Measurements from ENCODE around the gene FANCC. TPM values are rescaled to one million over a fixed set of nuclear protein-coding genes. Genes with fewer than 3 reads are reported as not detected.

The FANCC gene
- total RNA-seq, 1 experiment from 2014 or later, result 23.6 TPM

DNA sequence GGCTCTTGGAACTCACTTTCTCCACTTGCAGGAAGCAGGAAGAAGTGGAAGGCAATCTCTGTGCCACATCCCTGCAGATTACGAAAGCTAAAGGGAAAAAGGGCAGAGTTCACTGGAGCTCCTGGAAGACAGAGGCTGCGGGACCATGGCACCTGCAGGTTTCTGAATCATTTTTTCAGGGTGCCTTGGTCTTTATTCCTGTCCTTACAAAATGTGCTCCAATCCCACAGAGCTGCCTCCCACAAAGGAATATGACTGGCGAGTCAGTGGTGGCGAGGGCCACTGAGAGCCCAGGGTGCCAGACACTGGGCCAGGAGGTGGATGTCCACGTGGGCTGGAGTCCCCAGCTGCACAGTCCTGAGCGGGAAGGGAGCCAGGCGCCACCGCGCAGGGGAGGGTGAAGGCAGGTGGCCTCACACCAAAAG is 183.0 kb downstream of the FANCC start:
- in situ Hi-C loops (cut with HindIII; ENCODE audit: low sequenced_read_pairs), result no loop called here
- no peak for DNase-seq (ENCODE audit: low spot score)

DNA sequence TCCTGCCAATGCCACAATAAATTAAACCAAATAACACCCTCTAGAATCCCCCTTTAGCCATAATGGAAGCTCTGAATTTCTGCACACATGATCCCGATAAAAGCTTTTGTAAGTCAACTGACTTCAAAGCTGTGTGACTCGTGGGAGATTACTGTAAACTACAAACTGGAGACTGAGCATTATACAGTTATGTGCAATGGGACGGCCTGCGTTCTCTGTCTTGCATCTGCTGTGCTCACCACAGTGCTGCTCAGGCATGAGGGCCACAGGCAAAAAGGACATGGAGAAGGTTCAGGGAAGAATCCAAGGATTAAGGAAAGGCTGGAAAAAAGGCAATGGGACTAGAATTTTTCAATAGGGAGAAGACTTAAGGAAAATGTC is 184.2 kb downstream of the FANCC start:
- DNase-seq (ENCODE audit: low spot score), result no peak
- in situ Hi-C loops (cut with HindIII; ENCODE audit: low sequenced_read_pairs), result no loop called here

DNA sequence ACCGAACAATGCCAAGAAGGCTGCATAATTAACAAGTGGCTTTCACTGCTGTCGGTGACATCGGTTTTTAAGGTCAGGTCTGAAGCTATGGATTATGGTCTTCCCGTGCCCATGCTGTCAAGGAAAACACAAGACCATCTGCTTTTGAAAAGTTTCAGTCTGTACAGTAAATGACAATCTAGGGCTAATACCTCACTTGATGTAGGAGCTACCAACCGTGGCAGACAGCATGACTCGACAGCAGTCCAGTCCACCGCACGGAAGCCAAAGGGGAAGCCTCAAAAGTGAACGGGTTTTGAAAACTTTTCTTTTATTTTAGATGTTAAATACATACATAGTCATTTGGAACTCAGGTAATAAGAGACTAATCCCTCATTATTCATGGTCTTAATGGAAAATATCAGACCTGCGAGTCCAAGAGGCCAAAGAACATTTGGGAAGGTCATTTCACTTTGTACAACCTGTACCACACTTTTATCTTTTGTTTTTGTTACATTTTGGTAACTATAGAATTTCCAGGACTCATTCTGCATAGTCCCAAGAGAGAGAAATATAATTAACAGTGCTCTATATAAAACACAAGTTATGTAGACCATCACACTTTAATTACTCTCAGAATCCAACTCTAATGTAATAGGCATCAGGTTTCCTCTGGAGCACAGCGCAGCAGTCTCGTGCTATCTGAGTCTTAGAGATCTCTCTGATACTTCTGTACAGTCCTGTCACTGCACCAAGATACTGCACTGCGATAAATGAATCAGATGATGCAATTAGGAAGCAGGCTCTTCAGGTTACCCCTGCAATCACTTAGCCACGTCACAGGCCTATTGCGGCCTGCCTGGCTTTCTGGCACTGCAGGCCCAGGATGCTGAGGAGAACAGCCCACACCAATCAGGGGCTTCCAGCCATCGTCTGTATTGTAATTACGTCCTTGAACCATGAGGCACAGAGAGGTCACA is 184.9 kb downstream of the FANCC start:
- DNase-seq (ENCODE audit: low spot score), result no peak
- in situ Hi-C loops (cut with HindIII; ENCODE audit: low sequenced_read_pairs), result no loop called here

DNA sequence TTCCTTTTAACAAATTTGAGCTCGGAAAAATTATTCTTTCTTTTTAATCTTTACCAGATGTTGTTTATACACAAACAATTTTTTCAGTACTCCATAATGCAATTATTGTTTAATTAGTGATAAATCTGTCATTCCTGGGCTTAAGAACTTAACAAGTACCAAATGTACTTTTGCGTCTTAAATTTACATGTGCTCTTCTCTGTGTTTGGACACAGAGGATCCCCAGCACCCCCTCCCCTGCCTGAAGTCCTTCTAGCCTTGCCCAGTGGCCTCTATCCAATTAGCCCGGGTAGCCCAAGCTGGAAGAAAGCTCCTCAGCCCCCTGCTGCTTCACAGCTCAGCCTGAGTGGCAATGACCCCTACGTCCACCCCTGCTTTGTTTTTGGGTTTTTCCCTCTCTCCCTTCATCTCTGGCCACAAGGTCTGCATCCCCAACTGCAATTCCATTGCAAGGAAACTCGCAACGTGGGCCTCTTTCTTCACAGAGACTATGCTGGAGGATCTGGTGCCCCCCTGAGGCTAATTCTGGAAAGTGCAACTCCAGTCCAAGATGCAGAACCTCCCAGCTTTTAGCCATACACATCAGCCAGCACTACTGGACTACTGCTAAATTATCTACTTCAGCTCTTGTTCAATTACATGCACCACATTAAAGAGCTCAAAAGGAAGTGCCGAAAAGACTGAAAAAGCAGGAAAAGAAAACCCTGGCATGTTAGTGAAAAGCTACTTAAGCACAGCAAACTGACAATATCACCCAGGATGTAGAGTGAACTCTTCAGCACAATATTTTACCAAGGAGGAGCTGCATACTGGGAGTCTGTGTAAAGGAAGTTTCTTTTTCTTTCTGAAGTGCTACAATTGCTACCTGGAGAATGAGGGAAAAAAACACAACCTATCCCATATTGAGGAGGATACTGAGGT is 186.2 kb downstream of the FANCC start:
- in situ Hi-C loops (cut with HindIII; ENCODE audit: low sequenced_read_pairs), result no loop called here
- peak; percentile 80 for DNase-seq (ENCODE audit: low spot score)

DNA sequence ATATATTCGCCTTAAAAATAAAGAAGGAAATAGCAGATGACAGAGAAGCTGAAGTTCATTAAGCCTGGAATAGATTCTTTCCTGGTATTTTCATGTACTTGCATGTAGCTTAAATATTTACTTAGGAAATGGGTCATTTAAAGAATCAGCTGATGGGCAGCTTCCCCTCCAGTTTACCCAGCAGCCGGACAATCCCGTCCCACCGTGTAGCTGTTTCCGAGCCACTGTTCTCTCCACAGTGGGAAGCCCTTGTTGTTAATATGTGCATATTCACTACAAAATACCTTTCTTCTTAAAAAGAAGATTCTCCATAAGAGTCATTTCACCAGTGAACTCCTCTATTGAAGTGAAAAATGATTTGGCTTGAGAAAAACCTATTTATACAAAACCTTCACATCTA is 187.0 kb downstream of the FANCC start:
- no peak for DNase-seq (ENCODE audit: low spot score)
- in situ Hi-C loops (cut with HindIII; ENCODE audit: low sequenced_read_pairs), result no loop called here

DNA sequence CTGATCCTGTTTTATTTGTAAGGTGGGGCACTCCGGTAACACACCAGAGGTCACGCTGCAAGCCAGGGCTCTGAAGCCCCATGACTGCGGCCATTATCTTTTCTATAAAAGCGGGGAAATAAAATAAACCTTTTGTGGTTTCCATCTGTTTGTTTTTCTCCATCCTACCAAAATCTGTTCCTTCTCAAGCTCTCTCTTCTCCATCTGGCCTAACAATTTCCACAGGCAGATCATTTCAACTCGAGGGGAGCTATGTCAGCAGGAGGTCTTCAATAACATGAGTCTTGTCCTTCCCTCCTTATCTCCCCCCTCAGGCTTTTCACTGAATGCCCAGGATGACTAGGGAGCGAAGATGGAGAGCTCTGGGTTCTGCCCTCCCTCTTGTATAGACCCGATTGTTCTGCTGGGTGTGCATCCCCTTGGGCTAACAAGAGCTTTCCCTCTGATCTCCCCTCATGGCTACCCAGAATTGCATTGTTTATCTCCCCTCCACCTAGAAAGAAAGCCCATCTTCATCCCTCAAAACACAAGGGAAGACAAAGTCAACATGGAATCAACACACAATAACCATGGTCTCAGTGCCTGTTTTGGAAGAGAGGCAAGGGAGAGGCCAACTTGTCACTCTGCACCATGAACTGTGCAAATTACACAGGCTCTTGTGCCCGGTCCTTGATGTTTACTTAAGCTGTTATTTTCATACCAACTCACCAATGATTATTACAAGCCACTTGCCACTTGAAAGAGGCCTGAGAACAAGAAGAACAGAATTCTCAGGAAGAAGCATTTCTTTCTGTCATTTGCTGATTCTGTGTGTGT is 187.8 kb downstream of the FANCC start:
- in situ Hi-C loops (cut with HindIII; ENCODE audit: low sequenced_read_pairs), result no loop called here
- no peak for DNase-seq (ENCODE audit: low spot score)

DNA sequence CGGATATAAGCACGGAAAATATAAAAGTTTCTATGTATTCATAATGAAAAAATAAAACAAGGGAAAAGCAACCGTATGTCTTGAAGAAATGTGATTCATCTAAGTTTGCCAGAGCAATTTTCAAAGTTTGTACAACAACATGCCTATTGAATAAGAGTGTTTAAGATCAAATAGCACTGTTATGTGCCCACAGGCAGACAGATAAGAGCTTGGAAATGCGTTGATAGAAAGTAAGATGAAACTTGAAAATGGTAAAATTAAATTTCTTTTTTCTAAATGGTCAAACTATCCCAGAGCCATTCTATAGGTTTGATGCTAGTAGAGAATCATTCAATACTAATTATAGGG is 189.4 kb downstream of the FANCC start:
- in situ Hi-C loops (cut with HindIII; ENCODE audit: low sequenced_read_pairs), result no loop called here
- DNase-seq (ENCODE audit: low spot score), result no peak

DNA sequence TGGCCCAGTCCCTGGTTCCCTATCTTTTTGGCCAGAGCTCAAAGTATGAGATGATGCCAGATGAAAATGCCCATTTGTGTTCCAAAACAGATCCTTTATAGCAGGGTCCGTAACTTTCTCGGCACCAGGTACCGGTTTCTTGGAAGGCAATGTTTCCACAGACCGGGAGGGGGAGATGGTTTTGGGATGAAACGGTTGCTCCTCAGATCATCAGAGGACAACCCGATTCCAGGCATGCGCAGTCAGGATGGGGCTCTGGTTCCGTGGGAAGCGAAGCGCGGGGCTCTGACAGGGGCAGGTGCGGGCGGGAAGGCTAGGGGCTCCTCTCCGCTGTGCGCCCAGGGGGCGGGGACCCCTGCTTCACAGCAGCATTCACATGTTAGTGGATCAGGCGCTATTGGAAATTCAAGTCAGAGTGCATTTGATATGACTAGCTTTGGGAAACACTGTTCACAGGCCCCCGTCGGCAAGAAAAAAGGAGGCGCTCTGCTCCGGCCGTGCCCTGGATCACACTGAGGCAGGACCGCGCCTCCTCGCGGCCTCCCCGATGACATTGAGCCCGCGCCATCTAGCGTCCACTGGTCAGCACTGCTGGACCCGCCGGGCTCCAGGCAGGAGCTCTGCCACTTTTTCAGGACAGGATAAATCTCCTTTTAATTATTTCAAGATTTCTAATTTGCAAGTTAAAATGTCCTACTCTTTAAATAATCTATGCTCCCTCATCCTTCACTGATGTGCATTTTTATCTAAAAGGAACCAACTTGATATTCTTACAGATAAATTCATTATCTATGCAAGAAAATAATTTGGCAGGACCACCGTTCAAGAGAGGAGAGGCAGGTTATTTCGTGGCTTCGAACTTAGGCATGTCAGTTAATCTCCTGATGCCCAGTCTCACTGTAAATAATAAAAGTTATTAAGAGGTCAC is 190.0 kb downstream of the FANCC start:
- in situ Hi-C loops (cut with HindIII; ENCODE audit: low sequenced_read_pairs), result no loop called here
- peak; percentile 89 for DNase-seq (ENCODE audit: low spot score)

DNA sequence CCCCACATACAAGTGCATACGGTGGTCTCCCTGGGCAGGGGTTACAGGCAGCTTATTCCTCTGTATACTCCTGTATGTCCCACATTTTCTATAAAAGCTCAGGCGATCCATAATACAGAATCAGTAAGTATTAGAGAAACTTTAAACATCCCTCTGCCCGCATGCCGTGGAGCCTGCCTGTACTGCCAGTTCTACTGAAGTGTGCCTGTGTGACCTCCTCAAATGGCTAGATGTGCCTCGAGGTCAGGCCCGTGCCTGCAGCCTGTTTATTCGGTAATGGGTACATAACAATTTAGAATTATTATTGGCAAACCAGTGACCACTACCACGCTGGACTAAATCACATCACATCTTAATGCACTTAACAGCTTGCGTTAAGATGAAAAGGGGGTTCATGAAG is 190.8 kb downstream of the FANCC start:
- in situ Hi-C loops (cut with HindIII; ENCODE audit: low sequenced_read_pairs), result no loop called here
- no peak for DNase-seq (ENCODE audit: low spot score)

DNA sequence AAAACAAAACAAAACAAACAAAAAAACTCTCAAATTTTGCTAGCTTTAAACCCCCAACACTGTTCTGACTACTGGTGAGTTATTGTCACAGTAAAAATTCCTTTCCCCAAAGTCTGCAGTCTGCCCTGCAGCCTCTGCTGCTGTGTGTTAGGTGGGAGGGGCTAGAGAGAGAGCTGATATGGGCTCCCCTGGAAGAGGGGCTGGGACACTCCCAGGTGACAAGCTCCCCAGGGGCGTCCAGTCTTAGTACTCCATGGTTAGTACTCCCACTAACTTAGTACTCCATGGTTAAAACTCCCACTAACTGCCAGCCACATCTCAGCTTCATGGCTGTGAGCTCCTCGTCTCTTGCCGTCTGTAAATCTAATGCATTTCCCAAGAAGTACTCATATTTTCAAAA is 191.9 kb downstream of the FANCC start:
- no peak for DNase-seq (ENCODE audit: low spot score)
- in situ Hi-C loops (cut with HindIII; ENCODE audit: low sequenced_read_pairs), result no loop called here

DNA sequence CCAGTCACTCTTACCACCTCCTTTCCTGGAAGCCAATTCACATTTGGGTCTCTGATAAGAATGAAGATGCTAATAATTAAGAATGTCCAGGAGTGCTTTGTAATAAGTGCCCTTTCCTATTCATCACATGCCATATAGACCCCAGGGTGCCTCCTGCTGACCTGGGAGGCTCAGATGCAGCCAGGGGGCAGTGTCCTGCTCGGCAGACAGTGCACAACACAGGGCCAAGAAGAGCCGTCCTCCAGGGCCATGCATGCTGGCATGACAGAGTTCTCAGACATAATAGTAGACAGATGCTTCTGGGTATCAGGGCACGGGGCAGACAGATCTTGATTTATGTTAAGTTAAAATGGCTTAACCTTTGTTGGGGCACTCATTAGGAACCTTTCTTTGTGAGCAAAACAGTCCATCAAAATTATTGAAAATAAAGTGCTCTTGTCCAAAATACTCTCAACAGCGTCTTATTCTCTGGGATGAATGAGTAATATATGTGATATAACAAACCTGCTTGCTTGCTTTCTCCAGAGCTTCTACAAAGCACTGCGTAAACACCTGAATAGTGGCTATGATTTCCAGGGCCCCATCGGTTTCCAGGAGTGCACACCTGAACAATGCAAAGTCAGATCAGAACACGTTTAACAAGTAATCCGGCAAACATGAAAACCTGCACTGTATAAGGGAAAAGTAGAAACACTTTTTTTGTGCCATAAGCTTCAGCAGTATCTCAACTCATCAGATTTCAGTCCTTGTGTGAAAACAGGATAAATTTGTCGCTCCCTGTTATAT is 192.7 kb downstream of the FANCC start:
- DNase-seq (ENCODE audit: low spot score), result no peak

DNA sequence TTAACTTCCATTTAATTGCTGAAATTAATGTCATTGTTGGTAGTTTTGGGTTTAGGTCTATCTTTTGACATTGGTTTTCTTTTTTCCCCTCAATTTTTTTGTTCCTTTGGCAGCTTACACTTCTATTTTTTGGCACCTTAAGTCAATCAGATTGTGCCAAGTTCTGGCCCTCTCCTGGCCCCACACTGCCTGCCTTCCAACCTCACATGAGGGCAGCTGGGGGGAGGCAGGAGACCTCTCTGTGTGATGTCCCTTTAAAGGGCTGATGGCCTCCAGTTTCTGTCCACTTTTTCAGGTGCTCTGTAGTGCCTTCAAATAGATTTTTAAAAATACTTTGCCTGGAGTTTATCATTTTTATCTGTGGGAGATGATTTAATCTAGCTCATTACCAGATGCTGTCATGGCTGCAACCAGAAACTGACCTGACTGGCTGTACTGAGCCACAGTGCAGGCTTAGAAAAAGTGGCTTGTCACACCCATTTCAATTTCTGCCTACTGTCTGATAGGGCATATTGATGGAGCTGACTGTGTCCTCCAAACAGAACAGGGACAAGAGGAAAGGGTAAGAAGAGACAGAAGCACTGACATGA is 196.6 kb downstream of the FANCC start:
- peak; percentile 66 for DNase-seq (ENCODE audit: low spot score)
- in situ Hi-C loops (cut with HindIII; ENCODE audit: low sequenced_read_pairs), result no loop called here

More for the DNA sequence above, 192.7 kb downstream of the FANCC start:
- in situ Hi-C loops (cut with HindIII; ENCODE audit: low sequenced_read_pairs), result no loop called here

DNA sequence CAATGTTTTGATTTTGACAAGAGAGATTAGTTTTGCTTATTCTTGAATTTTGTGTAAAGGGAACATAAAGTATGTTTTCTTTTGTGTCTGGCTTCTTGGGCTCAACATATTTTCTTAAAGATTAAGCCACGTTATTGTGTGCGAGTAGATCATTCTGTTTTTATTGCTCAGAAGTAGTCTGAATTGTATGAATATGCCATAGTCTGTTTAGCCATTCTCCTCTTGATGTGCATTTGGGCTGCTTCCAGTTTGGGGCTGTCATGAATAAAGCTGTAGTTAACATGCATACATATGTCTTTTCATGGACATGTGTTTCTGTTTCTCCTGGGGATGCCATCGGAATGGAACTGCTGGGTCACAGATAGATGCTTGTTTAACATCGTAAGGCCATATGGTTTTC is 198.9 kb downstream of the FANCC start:
- no peak for DNase-seq (ENCODE audit: low spot score)
- in situ Hi-C loops (cut with HindIII; ENCODE audit: low sequenced_read_pairs), result no loop called here

DNA sequence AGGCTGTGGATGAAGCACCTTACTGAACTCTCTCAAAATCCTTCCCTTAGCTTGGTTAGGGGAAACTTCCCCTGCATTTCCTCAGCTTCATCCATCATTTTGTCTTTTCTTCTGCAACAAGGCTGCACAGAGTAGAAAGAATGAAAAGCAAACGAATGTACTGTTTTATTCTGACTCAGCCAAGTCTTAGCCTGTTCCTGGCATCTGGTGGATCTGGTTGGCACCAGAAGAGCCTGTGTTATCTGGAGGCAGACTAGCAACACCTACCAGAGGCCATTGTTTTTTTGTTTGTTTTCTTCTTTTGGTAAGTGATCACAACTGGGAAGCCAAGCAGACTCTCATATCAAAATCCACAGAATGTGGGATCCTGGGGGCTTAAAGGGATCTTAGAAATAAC is 200.7 kb downstream of the FANCC start:
- in situ Hi-C loops (cut with HindIII; ENCODE audit: low sequenced_read_pairs), result no loop called here
- no peak for DNase-seq (ENCODE audit: low spot score)

DNA sequence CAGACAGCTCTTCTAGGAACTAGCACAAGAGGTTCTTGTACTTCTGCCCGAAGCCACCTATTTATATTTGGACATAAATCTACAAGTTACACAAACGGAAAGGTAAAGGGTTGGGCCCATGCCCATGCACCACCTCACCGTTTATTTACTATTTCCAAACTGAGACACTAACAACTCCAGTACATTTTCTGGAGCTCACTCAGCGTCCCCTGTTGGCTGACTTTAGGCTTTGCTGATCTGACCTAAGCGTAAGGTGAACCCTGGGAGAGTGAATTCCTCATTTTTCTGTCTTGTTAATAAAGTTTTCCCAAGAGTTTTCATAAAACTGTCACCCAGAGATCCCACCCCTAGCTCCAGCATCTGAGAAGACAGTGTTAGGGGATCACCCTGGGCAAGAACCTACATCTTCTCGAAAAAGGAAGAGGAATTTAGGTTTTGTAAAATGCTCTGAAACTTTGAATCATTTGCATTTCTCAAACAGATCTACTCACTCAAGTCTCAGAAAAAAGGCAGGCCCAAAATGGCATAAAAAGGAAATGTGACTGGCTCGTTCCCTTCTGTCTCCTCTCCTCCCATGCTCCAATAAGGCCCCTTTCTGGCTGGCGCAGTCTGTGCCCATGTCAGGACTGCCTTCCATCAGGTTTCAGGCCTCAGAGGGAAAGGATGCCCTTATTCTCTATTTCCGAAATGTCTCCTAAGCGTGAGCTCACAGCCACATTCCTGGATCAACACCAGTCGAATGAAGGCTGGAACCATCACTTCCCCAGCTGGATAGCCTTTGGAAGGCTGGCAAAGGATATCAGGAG is 201.3 kb downstream of the FANCC start:
- in situ Hi-C loops (cut with HindIII; ENCODE audit: low sequenced_read_pairs), result no loop called here
- no peak for DNase-seq (ENCODE audit: low spot score)

DNA sequence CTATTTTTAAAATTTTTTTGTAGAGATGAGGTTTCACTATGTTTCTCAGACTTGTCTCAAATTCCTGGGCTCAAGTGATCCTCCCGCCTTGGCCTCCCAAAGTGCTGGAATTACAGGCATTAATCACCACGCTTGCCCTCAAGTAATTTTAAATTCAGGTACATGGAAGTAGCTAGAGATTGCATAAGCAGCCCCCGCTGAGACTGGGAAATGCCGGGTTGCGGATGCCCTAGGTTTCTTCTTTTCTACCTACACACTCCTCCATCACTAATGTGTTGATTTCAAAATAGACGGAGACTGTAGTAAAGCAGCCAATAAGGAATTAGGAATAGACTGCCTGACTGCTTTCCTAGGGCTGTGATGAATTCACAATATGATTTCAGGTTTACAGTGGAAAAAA is 202.4 kb downstream of the FANCC start:
- DNase-seq (ENCODE audit: low spot score), result no peak
- in situ Hi-C loops (cut with HindIII; ENCODE audit: low sequenced_read_pairs), result no loop called here

All from G401 (cell line).